GM12878 (cell line): ENCODE data around the gene HCK. TPM values are rescaled to one million over a fixed set of nuclear protein-coding genes. Genes with fewer than 3 reads are reported as not detected.

Source experiments
- CEBPB ChIP-seq, 2 experiments: fragments of 150-350 bp in 1 of 2; IDR thresholded peaks; 2 replicates each; pipeline ENCODE4 v1.6.1; 2012 to 2014; ENCODE audit warnings: low read depth in 2 of 2, low read length in 2 of 2, borderline replicate concordance in 1 of 2, inconsistent platforms in 1 of 2
- FOXM1 ChIP-seq: IDR thresholded peaks from 2 replicates; pipeline ENCODE4 v1.6.1; 2012; ENCODE audit warnings: low read depth, mild to moderate bottlenecking, inconsistent platforms, low read length, moderate library complexity
- GABPA ChIP-seq: IDR thresholded peaks from 2 replicates; pipeline ENCODE4 v1.6.1; 2014; ENCODE audit warnings: antibody characterized with exemption, low read depth, mild to moderate bottlenecking, inconsistent platforms
- MTA2 ChIP-seq: fragments of 450-650 bp; IDR thresholded peaks from 2 replicates; pipeline ENCODE4 v1.6.1; 2016; ENCODE audit warnings: low read depth, mild to moderate bottlenecking, moderate library complexity
- MTA3 ChIP-seq: IDR thresholded peaks from 2 replicates; pipeline ENCODE4 v1.6.1; 2012; ENCODE audit warnings: low read length, inconsistent platforms, borderline replicate concordance
- MXI1 ChIP-seq: fragments of 150-350 bp; IDR thresholded peaks from 2 replicates; pipeline ENCODE4 v1.6.1; 2011; ENCODE audit warnings: low read depth, mild to moderate bottlenecking, inconsistent platforms, low read length, improper control_type of control experiment
- NFYA ChIP-seq: IDR thresholded peaks from 2 replicates; pipeline ENCODE4 v1.6.1; 2011; ENCODE audit warnings: low read depth, mild to moderate bottlenecking, low read length, improper control_type of control experiment, borderline replicate concordance
- NR2C2 ChIP-seq: IDR thresholded peaks from 2 replicates; pipeline ENCODE4 v1.6.1; 2011; ENCODE audit warnings: borderline replicate concordance, low read depth; ENCODE audit not compliant: control insufficient read depth, insufficient read length
- RB1 ChIP-seq: fragments of 450-650 bp; formaldehyde crosslinking; IDR thresholded peaks from 2 replicates; pipeline ENCODE4 v1.6.1; 2017; ENCODE audit warnings: mild to moderate bottlenecking, borderline replicate concordance
- RELA ChIP-seq: fragments of 450-650 bp; IDR thresholded peaks from 2 replicates; pipeline ENCODE4 v1.8.0; 2014; ENCODE audit warnings: borderline replicate concordance; ENCODE audit not compliant: partially characterized antibody
- SMARCA5 ChIP-seq: fragments of 450-650 bp; IDR thresholded peaks from 2 replicates; pipeline ENCODE4 v1.6.1; 2017; ENCODE audit warnings: mild to moderate bottlenecking
- SRF ChIP-seq, 2 experiments: IDR thresholded peaks; 2 replicates each; pipeline ENCODE4 v1.6.1; 2011; ENCODE audit warnings: low read depth in 2 of 2, low read length in 2 of 2, mild to moderate bottlenecking in 1 of 2, moderate library complexity in 1 of 2
- STAT1 ChIP-seq: fragments of 450-650 bp; conservative IDR thresholded peaks from 2 replicates; pipeline ENCODE4 v1.6.1; 2014; ENCODE audit warnings: antibody characterized with exemption, mild to moderate bottlenecking
- TAF1 ChIP-seq: IDR thresholded peaks from 2 replicates; pipeline ENCODE4 v1.6.1; 2011; ENCODE audit warnings: mild to moderate bottlenecking, low read depth, low read length, borderline replicate concordance
- ZBTB11 ChIP-seq: fragments of 450-650 bp; formaldehyde crosslinking; IDR thresholded peaks from 2 replicates; pipeline ENCODE4 v1.5.0; 2022; ENCODE audit warnings: mild to moderate bottlenecking, missing genetic modification characterization
- polyA plus RNA-seq, 11 experiments: library from polyadenylated mRNA; depleted of rRNA in 4 of 11; unstranded in 6 of 11; stranded (reverse) in 5 of 11; fragments of >200 nt; fragmentation: Nextera tagmentation in 4 of 11; fragmentation: Illumina TruSeq in 1 of 11; extraction: Ambion mirVana in 4 of 11; extraction: Trizol in 1 of 11; gene quantifications; 1 replicate in 1 of 11; 2 replicates in 10 of 11; pipeline versions ENCODE4 v1.2.1 to v1.2.3, GENCODE V29; 2011 to 2016; ENCODE audit warnings: inconsistent platforms in 2 of 11, missing spikeins in 2 of 11, low read depth in 1 of 11
- total RNA-seq, 4 experiments: library from RNA; depleted of rRNA in 3 of 4; stranded (reverse); fragments of >200 nt in 3 of 4; fragmentation: Illumina TruSeq in 1 of 4; extraction: Trizol in 1 of 4; gene quantifications; 2 replicates each; pipeline versions ENCODE4 v1.2.1 to v1.2.3, GENCODE V29; 2013 to 2021

HCK gene
- total and polyA plus RNA-seq, 10 of the 15 experiments (the other 5 are each of a cell fraction or from before 2014, with no cell fraction given): 1.3 to 30.3 (median 18.5) TPM

GRCh38 chr20:32021091-32021490 is 31.0 kb upstream of the HCK start (continued):
- no peak for TF ChIP-seq NFYA
- TF ChIP-seq SRF (IDR thresholded peaks at IDR 0.05; ENCODE audit: low read depth in 2 of 2, low read length in 2 of 2): no peak
- TF ChIP-seq FOXM1: no peak
- no peak for TF ChIP-seq RB1
- no peak for TF ChIP-seq MXI1
- no peak for TF ChIP-seq ZBTB11
- no peak for TF ChIP-seq TAF1
- no peak for TF ChIP-seq MTA2
- no peak for TF ChIP-seq SMARCA5
- no peak for TF ChIP-seq MTA3
- TF ChIP-seq CEBPB (IDR thresholded peaks at IDR 0.05; ENCODE audit: borderline replicate concordance in 1 of 2, low read depth in 2 of 2, low read length in 2 of 2): no peak
- TF ChIP-seq STAT1: no peak
- no peak for TF ChIP-seq RELA
- TF ChIP-seq GABPA: no peak
- no peak for TF ChIP-seq NR2C2
